PC-9 (cell line): ENCODE measurements around the gene PGPEP1.

Experiments
- EZH2 ChIP-seq: fragments of 200-600 bp; sonication (generic); IDR thresholded peaks from 2 replicates; pipeline ENCODE4 v1.8.0; 2017; ENCODE audit warnings: antibody characterized with exemption, low read depth
- TF ChIP-seq, protein P1 (sequence below): fragments of 200-600 bp; sonication (generic); conservative IDR thresholded peaks from 2 replicates; pipeline ENCODE4 v1.6.1; 2017; ENCODE audit warnings: mixed run types, antibody characterized with exemption, mild to moderate bottlenecking, moderate library complexity

GRCh38 chr19:18304208-18304457 lies 36.3 kb upstream of the PGPEP1 start:
- TF ChIP-seq, protein P1, sequence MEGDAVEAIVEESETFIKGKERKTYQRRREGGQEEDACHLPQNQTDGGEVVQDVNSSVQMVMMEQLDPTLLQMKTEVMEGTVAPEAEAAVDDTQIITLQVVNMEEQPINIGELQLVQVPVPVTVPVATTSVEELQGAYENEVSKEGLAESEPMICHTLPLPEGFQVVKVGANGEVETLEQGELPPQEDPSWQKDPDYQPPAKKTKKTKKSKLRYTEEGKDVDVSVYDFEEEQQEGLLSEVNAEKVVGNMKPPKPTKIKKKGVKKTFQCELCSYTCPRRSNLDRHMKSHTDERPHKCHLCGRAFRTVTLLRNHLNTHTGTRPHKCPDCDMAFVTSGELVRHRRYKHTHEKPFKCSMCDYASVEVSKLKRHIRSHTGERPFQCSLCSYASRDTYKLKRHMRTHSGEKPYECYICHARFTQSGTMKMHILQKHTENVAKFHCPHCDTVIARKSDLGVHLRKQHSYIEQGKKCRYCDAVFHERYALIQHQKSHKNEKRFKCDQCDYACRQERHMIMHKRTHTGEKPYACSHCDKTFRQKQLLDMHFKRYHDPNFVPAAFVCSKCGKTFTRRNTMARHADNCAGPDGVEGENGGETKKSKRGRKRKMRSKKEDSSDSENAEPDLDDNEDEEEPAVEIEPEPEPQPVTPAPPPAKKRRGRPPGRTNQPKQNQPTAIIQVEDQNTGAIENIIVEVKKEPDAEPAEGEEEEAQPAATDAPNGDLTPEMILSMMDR: no peak
- no peak for TF ChIP-seq EZH2
